GM21619 (cell line): ENCODE results near the gene KMO.

Source experiments
- ATAC-seq: cut with Tn5 transposase; IDR thresholded peaks from one replicate; pipeline ENCODE4 v1.9.1; 2021; ENCODE audit not compliant: unreplicated experiment

KMO gene

DNA sequence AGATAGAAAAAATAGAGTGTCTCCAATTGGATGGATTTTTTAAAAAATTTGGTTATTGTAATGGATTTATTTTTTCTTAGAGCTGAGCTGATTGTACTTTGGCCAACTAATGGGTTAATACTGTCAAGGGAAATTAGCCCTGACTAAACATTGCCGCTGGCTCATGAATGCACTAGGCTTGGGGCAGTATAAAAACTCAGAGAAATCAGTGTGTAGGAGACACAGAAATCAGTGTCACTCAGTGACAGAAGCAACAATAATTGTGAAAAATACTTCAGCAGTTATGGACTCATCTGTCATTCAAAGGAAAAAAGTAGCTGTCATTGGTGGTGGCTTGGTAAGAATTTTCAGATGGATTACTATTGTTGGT lies at the start of gene KMO:
TSS of gene KMO (plus strand) at position 217 of the 370 bp plus-strand sequence. CDS start at position 284, 67 bp downstream.
- peak; percentile 25 for ATAC-seq

DNA sequence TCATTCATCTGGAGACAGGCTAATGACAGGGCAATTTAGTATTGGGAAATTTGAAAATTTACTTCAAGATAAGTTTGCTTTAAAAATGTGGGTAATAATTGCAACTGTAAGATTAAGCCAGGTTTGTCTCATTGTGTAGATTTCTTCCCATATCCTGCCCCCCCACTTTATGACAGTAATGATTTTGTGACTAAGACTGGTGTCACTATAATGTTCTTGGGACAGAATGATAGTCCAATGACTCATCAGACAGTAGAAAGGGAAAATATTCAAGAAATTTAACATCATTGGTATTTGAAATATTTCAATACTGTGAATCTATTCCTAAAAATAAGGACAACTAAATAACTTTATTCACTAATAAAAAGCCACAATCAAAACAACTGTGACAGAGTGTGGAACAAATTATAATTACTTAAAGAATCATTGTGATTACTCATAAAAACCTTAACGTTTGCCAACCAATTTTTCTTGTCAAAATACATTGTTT lies 49.4 kb upstream of the KMO start:
- ATAC-seq, result no peak

DNA sequence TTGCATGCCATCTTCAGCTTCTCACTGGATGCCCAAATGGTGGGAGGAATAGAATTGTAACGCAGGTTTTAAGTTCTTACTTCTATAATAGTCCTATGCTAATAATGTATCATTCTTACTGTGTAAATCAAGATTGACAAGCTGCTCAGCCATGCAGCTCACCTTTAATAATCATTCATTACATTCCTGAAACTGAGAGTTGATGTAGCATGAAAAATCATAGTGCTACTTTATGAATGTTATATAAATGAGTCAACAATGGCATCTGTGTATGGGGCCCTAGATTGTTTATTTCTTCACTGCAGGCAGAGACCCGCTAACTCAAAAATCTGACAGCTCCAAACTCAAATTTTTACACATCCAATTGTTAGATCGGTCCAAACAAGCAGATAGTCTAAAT lies 47.0 kb upstream of the KMO start:
- peak; percentile 72 for ATAC-seq

DNA sequence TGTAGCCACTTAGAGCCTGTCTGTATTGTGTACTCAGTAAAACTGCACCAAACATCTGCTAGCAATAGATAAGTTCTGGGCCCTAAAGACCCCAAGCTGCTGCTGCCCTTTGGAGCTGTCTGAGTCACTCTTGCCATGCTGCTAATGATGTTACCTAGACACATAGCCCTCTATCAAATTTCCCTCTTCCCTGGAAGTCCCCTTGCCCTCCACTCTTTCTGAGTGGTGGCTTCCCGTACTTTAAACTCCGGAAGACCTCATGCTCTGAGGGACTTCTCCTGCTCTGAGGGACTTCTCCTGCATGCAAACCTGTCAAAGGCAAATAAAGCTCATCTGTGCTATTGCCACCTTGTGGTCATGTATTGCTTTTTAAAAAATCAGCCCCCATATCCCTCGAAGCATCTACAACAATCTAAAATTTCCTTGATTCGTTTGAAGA lies 46.6 kb upstream of the KMO start:
- peak; percentile 68 for ATAC-seq

DNA sequence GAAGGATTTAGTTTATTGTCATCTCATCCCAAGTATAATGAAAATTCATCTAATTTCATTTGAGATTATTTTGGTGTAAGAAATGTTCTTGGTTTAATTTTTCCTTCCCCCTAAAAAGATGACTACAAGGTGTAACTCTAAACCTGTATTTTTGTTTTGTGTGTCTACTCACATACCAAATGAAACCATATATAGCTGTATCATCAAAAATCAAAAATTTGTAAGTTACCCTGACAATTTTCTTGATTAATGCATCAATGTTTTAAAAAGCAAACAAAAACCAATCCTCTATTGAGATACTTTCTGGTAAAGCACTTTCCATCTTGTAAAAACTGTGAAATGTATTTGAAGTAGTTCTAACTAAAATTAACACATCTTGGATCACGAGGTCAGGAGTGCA lies 43.4 kb upstream of the KMO start:
- ATAC-seq, result no peak

DNA sequence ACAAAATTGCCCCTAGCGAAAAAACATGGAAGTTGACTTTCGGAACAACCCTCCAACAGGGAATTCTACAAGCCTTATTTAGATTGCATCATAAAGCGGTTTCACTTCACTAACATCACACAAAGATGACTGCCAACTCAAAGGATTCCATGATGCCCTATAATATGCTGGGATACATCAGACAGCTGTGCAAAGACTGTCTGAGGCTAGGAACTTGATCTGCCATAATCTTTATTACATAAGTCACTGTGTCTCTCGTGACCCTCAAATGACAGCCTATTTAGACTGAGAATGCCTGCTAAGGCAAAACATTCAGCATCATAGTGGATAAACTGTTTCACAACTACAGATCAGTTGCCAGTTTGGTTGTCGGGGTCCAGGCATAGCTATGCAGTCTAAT lies 36.4 kb upstream of the KMO start:
- ATAC-seq, result no peak

DNA sequence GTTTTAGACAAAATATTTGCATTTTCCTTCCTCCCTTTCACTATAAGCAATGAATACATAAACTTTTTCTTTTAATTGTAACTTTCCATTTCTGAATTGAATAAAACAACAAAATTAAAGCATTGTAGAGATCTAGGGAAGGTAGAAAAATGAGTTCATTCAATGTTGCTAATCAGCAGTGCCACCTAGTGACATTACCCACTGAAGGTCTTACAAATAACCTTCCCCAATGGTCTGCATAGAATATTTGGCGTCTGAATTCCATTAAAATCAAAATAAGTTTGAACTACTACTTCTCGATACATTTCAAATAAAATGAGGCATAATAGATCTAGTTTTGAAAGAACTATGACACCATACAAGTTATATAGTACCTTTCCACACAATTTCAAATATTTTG lies 32.3 kb upstream of the KMO start:
- no peak for ATAC-seq

DNA sequence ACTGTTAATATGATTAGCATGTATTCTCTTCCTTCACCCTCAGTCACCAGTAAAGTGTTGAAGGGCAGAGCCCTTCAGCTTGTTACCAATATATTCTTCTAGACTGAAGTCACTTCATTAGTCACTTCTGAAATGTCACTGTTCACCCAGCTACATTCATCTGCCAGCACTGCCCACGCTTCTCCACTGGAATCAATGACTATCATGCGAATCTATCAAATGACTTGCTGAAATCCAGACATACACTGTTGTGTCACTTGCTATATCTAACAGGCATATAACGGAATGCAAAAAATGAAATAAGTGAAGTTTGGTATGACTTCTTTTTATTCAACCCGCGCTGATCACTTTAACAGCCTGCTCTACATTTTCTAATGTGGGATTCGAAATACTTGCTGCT lies 28.7 kb upstream of the KMO start:
- no peak for ATAC-seq

DNA sequence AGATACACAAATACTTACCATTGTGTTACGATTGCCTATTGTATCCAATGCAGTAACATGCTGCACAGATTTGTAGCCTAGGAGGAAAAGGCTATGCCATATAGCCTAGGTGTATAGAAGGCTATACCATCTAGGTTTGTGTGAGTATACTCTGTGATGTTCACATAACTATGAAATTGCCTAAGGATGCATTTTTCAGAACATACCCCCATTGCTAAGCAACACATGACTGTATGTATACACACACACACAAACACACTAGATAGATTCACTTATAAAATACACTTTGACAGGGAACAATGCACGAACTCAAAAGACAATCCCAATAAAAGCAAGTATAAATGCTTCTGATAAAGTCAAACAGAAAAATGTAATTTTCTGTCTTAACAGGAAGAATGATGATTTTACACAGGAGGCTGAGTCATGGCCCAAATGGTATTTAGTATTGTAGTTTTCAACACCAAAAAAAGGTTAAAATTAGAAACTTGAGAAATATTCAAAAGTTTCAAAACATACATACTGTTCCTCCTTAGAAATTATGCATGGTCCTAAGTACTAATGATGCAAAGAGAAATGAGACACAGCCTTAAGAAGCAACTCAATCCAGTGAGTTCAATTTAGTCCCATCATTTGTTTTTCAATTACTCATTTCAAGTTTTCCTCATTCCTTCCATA lies 24.9 kb upstream of the KMO start:
- ATAC-seq, result no peak

DNA sequence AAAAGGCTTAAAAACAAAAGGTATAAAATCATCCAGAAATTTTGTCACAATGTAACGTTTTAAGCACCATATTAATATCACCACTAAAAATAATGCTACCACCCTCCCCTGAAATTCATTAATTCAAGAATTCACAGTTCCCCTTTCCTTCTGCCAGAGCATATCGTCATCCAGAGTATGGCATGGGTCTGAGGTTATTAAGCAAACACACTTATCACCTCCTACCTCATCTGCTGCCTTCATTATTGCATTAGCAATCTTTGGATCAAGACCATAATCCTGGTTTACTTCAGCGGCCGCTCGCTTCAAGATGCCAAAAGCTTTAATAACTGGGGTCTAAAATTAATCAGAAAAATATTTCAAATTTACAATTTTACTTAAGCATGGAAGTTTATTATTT lies 18.8 kb upstream of the KMO start:
- no peak for ATAC-seq

DNA sequence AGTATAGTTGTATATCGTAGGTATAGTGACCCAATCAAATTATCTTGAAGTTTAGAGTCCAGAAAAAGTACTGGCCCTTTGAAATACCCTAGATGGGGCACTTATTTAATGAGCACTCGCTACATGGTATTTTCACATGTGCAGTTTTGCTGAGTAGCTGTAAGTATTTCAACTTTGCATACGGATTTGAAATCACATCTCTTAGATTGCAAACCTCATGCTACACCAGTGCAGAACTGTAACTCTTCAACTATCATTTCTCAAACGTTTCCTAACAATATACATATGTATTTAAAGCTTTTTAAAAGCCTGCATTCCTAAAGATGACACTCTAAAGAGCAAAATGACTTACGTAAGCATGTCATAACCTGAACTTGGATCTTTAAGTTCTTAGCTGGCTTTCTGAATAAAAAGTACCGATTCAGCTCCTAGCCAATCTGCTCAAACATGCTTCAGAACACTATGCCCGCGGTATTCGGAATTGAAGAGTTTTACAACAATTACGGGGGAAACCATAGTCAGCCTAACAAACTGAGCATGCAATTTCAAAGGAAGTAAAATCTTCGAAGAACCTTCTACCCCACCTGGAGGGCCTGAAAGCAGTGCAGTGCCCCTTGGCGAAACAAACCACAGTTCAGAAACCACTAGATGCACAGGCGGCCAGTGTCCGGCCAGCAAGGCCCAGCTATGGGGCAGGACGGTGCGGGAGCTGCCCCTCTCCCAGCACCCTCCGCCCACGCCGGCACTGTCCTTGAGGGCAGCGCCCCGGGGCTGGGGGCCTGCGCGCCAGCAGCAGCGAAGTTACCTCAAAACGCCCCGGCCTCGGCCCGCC lies 13.5 kb upstream of the KMO start:
- ATAC-seq, result peak; percentile 28

DNA sequence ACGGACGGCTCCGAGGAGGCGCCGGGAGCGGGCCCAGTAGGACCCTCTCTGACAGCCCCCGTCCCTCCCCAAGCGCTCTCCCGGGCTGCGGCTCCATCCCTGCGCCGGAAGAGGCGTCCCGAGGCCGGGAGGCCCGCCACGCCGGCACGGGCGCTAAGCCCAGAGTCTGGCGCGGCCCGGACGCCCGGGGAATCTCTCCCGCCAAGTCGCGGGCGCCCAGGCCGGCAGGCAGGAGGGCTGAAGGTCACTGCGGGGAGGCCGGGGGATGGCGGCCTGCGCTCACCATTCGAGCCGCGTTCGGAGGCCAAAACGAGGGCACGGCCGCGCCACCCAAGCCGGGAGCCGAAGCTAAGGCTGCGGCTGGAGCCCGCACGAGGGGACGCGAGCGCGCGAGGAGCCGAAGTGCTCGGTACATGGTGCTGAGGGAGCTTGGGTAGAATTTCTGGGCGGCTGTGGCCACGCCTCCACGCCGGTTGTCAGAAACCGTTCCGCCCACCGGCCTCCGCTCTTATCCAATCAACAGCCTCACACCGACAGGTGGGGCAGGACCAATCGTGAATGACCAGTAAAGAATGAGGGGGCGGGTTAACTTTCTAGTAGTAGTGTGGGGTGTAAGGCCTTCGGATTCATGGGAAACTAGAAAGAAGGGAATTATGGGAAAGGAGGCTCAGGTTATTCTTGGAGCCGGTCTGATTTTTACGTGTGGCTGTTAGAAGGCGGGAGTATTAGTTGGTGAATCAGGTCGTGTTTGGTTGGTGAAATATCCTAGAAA lies 12.7 kb upstream of the KMO start, which contains the start of gene FH:
TSS of gene FH (minus strand) at position 448 of the 772 bp plus-strand sequence. CDS start at position 415, 33 bp downstream.
- peak; percentile 96 for ATAC-seq

DNA sequence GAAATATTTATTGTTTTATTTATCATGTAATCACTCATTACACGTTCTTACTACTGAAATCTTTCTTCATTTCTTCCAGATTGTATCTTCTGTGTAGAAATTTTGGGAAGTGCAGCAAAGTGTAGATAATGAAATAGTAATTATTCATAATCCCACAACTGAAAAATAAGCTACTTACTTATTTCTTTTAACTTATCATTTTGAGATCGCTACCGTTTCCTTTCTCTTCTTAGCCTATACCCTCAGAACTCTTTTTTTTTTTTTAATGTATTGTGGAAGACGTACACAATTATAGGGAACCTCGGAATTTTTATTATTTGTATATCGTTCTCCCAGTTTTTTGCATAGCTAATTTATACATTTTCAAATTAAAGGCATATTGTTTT lies 12.1 kb upstream of the KMO start:
- ATAC-seq, result no peak

DNA sequence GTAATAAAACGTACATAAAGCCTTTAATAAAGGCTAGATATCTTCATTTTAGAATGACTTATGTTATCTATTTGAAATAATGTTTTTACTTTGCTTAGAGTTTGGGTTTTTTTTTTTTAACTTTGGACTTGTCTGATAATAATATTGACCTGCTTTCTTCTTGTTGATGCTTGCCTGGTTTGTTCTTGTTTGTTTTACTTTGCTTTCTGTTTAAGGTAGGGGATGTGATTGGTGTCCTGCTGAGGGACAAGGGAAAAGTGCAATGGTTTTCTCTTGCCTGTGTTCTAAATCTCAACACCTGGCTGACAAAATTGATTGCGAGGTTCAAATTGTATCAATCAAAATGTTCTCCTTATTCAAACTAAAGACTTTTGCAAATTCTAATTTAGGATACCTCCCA lies 10.5 kb upstream of the KMO start:
- no peak for ATAC-seq

DNA sequence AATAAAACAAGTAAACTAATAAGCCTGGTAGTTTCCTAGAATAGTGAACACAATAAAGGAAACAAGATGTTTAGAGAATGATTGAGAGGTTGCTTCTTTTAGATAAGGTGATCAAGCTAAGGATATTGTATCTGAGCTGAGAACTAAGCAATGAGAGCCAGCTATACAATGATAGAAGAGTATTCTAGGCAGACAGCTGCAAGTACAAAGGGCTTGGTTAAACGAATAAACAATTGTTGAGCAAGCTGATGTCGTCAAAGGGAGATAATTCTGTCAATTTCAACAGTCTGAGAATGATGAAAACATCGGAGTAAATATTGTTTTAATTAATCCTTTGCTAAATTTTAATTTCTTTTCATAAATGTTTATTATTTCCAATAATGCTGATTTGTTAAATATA lies 7.2 kb upstream of the KMO start:
- ATAC-seq, result no peak

DNA sequence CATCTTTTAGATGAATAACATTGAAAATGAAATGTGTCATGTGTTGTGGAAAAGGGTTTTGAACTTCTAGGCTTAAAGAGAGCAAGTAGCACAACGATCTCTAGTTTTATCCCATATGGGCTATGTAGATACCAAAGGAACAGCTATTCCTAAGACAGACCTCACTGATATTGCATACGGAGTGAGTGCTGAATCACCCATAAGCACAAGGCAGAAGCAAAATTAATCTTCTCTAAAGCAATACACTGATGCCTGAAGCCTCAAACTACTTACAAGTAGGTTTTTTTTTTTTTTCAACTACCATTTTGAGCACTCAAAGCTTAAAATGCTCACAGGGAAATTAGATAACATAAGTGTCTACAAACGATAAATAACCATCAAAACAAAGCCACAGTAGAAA lies 5.0 kb upstream of the KMO start:
- no peak for ATAC-seq

DNA sequence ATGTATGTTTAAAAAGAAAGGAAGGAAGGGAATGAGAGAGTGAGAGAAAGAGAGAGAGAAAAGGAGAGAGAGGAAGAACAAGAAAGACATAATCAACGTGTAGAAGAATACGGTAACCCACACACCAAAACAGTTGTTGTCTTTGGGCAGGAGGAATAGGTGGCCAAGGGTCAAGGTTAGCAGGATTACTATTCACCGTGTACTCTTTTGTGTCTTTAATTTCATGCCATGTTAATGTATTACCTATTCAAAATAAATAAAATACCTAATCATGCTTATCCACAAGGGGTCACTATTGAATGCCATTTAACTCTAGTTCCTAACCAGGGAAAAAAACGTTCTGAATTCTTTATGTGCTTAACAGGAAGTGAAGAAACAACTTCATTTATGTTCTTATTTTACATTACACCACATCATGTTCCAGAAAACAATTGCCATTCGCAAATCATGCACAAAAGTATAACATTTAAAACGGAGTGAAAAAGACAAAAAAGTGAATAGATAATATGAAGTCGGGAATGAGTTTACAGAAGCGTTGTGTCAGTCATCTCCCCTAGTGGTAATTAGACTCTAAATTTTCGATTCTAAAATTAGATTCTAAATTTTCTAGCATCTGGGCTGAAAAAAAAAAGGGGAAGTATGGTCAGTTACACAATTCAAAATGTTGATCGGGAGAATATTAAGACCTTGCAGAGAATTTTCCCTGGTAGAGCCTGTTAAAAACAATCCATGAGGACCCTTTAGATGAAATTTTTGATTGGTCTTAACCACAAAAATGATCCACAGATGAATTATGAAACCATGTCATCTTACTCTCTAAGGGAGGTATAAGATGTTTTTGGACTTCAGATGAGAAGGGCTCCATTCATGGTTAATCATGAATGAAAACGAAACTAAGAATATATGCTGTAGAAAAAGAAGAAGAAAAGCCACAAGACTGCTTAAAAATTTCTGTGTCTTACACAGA lies 700 bp upstream of the KMO start:
- ATAC-seq, result peak; percentile 63

DNA sequence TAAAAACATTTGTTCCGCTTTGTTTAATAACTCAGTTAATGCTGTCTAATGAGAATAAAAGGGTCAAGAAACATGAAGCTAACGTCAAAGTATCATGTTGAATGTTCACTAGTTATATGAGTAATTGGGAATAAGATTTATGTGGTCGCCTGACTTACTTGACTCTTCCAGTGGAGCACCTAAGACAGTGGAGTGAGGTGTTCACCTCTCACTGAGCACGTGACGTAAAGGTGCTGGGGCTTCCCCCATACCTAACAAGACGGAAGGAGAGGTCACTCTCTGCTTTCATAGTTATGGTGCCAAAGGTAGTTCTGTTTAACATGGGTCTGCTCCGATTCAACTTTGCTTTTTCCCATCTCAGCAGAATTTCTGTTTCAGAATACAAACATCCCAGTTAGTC lies 686 bp downstream of the KMO start:
- peak; percentile 52 for ATAC-seq

DNA sequence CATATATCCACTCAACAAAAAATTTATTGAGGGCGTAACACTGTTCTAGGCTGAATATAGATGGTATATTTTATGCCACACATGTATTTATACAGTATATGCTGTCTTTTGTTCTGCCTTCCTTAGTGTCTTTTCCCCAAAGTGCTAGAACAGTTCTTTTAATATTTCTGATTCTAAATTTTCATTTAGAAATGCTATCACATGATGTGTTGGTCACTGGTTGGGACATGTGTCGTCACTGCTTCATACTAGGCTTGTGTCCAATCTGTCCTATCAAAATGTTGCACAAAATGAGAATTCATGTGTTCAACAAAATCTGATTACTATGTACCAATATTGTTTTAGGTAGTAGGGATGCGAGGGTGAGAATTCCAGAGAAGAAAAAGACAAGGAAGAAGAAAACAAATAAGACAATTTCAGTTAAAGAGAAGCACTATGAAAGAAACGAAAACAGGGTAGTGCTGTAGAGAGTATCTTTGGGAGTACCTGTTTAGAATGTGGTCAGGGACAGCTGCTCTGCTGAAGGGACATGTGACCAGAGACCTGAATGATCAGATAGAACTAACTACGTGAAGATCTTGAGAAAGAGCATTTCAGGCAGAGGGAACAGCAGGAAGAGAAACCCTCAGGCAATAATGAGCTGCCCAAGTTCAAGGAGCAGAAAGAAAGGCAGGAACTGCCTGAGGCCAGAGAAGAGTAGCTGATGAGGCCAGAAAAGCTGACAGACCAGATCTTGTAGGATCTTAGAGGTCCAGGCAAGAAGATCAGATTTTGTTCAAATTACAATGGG lies 1.3 kb downstream of the KMO start:
- peak; percentile 41 for ATAC-seq

DNA sequence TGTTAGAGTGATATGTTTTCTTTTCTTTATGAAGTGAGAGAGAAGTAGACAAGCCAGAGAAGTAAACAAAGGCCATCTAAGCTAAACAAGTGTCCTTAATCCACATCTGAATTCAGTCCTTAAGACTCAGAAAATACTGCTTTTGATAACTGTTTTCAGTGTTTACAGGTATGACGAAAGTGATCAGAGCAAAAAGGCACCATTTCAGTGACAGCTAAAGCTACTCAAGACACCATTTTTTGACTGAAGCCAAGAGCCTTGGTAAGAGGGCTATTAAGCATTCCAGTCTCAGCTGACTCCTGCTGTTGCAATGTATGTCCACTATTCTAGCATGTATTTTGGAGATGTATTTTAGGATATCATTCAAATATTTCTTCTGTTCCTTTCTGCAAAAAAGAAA lies 4.1 kb downstream of the KMO start:
- no peak for ATAC-seq
